Upper lobe of left lung (tissue), 6 donors: ENCODE results near the gene PTPRK. TPM values are rescaled to one million over a fixed set of nuclear protein-coding genes. Genes with fewer than 3 reads are reported as not detected.

Experiments
- ATAC-seq, 2 donors: fragments of 200-7000 bp; cut with Tn5 transposase; one replicate each; pipeline ENCODE4 v1.9.1; 2022; ENCODE audit warnings: mild to moderate bottlenecking in 2 of 2, moderate library complexity in 2 of 2; ENCODE audit not compliant: low FRiP score in 2 of 2
- DNase-seq, 2 donors: peaks; one replicate each; pipeline ENCODE4 v3.0.0-alpha.2; 2019 to 2020
- H3K27ac ChIP-seq, 4 donors: fragments of 200-600 bp; sonication (generic); one replicate each; pipeline ENCODE4 v1.5.1; 2016 to 2019
- H3K27me3 ChIP-seq, 4 donors: fragments of 200-600 bp; sonication (generic); one replicate each; pipeline ENCODE4 v1.5.1; 2017 to 2019
- H3K36me3 ChIP-seq, 4 donors: fragments of 200-600 bp; sonication (generic); one replicate each; pipeline ENCODE4 v1.5.1; 2016 to 2019
- H3K4me1 ChIP-seq, 4 donors: fragments of 200-600 bp; sonication (generic); one replicate each; pipeline ENCODE4 v1.5.1; 2018 to 2019
- H3K4me3 ChIP-seq, 4 donors: fragments of 200-600 bp; sonication (generic); one replicate each; pipeline ENCODE4 v1.5.1; 2017 to 2019; ENCODE audit warnings: mild to moderate bottlenecking in 2 of 4, moderate library complexity in 1 of 4
- H3K9me3 ChIP-seq, 4 donors: fragments of 200-600 bp; sonication (generic); one replicate each; pipeline ENCODE4 v1.5.1; 2018 to 2019
- CTCF ChIP-seq, 6 experiments: fragments of 450-650 bp in 4 of 6; fragments of 200-600 bp in 2 of 6; sonication (generic) in 2 of 6; IDR thresholded peaks; one replicate each; pipeline ENCODE4 v1.5.1; 2016 to 2019; ENCODE audit warnings: antibody characterized with exemption in 6 of 6
- EP300 ChIP-seq, 4 donors: sonication (generic); formaldehyde crosslinking; IDR thresholded peaks; one replicate each; pipeline ENCODE4 v1.5.1; 2017; ENCODE audit warnings: antibody characterized with exemption in 4 of 4, control low read depth in 2 of 4
- POLR2A ChIP-seq, 4 donors: fragments of 450-650 bp; IDR thresholded peaks; one replicate each; pipeline ENCODE4 v1.5.1; 2016 to 2017; ENCODE audit warnings: antibody characterized with exemption in 4 of 4, mild to moderate bottlenecking in 2 of 4
- POLR2AphosphoS5 ChIP-seq, 2 donors: sonication (generic); formaldehyde crosslinking; IDR thresholded peaks; one replicate each; pipeline ENCODE4 v1.5.1; 2017; ENCODE audit warnings: antibody characterized with exemption in 2 of 2
- WGBS, 2 donors: methylation state at CpG; one replicate each; pipeline ENCODE4 v1.1.5; 2017 to 2018; 5-methylcytosine and 5-hydroxymethylcytosine counted together
- total RNA-seq, 6 donors: library from RNA; depleted of rRNA in 4 of 6; stranded (reverse); fragments of >200 nt in 4 of 6; gene quantifications; one replicate each; pipeline versions ENCODE4 v1.1.0 to v1.2.1, GENCODE V29; 2016 to 2021
- donor health status: DM: no; HTN: no; CAD: no; lungs with moderate emphysema.
- donor health status: DM: no; HTN: yes; CAD: no; lungs with severe emphysema.

PTPRK gene
- total RNA-seq, 6 donors from 2014 or later = 42.7 to 97.4 (median 65.2) TPM

DNA sequence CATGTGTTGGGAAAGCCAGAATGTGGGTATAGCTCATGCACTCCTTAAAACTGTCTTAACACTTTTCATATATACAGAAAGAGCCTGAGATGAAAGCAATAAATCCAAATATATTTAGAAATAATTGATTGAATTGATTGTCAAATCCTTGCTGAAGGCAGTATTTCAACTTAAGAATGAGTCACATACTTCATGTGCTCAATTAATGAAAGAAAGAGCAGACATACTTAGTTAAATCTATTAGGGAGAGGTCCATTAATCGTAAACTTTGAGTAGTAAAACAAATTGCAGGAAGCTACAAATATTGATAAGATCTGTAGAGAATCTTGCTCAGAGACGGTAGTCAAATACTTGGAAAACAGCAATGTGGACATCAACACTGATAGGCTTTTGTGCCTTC is 358.0 kb downstream of the PTPRK start:
- WGBS, 2 donors = 67 to 75% methylated on average over 2 of the region's 2 CpGs
- no peaks in the 10 kb centered on the region for H3K36me3 ChIP-seq
- TF ChIP-seq EP300 (IDR thresholded peaks at IDR 0.05) (no peak), CTCF (IDR thresholded peaks at IDR 0.05) (no peak), POLR2A (IDR thresholded peaks at IDR 0.05) (no peak), POLR2AphosphoS5 (IDR thresholded peaks at IDR 0.05) (no peak)
- DNase-seq = no peak
- H3K4me1 ChIP-seq = no peaks in the 10 kb centered on the region
- no peaks in the 10 kb centered on the region for H3K9me3 ChIP-seq
- H3K4me3 ChIP-seq = no peak overlapping the region
- H3K27ac ChIP-seq = no peak overlapping the region
- no peak for ATAC-seq
- no peaks in the 10 kb centered on the region for H3K27me3 ChIP-seq

- no peak for TF ChIP-seq POLR2A (IDR thresholded peaks at IDR 0.05)
- no peak for TF ChIP-seq POLR2AphosphoS5 (IDR thresholded peaks at IDR 0.05)
- no peak for TF ChIP-seq EP300 (IDR thresholded peaks at IDR 0.05)
- TF ChIP-seq CTCF (IDR thresholded peaks at IDR 0.05) = no peak
- Histone ChIP-seq H3K27me3 (no peaks in the 10 kb centered on the region), H3K4me1 (no peaks in the 10 kb centered on the region), H3K36me3 (no peaks in the 10 kb centered on the region), H3K27ac (no peak overlapping the region), H3K4me3 (no peak overlapping the region), H3K9me3 (no peaks in the 10 kb centered on the region)
- DNase-seq (no peak), ATAC-seq (no peak)
- 68 to 72% methylated on average over 1 of the region's 1 CpG for WGBS, 2 donors
These were observed 358.6 kb downstream of the PTPRK start for GRCh38 chr6:128161839-128162238.

- Histone ChIP-seq H3K9me3 (no peaks in the 10 kb centered on the region), H3K4me3 (no peak overlapping the region), H3K27me3 (no peaks in the 10 kb centered on the region), H3K4me1 (no peaks in the 10 kb centered on the region), H3K27ac (no peak overlapping the region), H3K36me3 (no peaks in the 10 kb centered on the region)
- ATAC-seq (no peak), DNase-seq (no peak)
- TF ChIP-seq CTCF (IDR thresholded peaks at IDR 0.05) (no peak), POLR2A (IDR thresholded peaks at IDR 0.05) (no peak), POLR2AphosphoS5 (IDR thresholded peaks at IDR 0.05) (no peak), EP300 (IDR thresholded peaks at IDR 0.05) (no peak)
- WGBS, 2 donors = 62 to 86% methylated on average over 1 of the region's 1 CpG
These were observed 359.1 kb downstream of the PTPRK start for GRCh38 chr6:128161263-128161662.

DNA sequence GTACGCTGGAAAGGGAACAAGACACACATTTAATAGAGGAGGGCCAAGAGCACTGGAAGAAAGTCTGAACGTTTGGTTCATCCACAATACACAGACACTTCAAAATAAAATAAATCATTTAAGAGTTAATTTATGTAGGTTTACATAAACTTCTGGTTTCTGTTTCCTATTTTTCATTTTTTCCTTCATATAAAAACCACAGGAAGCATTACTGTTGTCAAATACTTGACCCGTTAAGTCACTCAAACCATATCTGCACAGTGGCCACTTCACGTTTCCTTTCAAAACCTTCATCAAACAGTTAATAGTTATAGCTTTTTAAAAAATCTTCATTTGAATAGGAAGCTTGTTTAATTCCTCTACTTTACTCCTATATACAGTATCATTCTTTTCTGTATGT is 361.9 kb downstream of the PTPRK start:
- Histone ChIP-seq H3K9me3 (no peaks in the 10 kb centered on the region), H3K4me1 (no peaks in the 10 kb centered on the region), H3K27me3 (no peaks in the 10 kb centered on the region), H3K4me3 (no peak overlapping the region), H3K36me3 (no peaks in the 10 kb centered on the region), H3K27ac (no peak overlapping the region)
- ATAC-seq = no peak
- TF ChIP-seq POLR2AphosphoS5 (IDR thresholded peaks at IDR 0.05) (no peak), CTCF (IDR thresholded peaks at IDR 0.05) (no peak), EP300 (IDR thresholded peaks at IDR 0.05) (no peak), POLR2A (IDR thresholded peaks at IDR 0.05) (no peak)
- no peak for DNase-seq
- WGBS, 2 donors = 42 to 47% methylated on average over 4 of the region's 4 CpGs

GRCh38 chr6:128156321-128157111 is 363.9 kb downstream of the PTPRK start:
- Histone ChIP-seq H3K27ac (no peak overlapping the region), H3K4me3 (no peak overlapping the region), H3K27me3 (no peaks in the 10 kb centered on the region), H3K36me3 (no peaks in the 10 kb centered on the region), H3K4me1 (no peaks in the 10 kb centered on the region), H3K9me3 (no peaks in the 10 kb centered on the region)
- DNase-seq (no peak), ATAC-seq (no peak)
- 94 to 95% methylated on average over 4 of the region's 4 CpGs for WGBS, 2 donors
- no peak for TF ChIP-seq EP300 (IDR thresholded peaks at IDR 0.05)
- no peak for TF ChIP-seq CTCF (IDR thresholded peaks at IDR 0.05)
- no peak for TF ChIP-seq POLR2A (IDR thresholded peaks at IDR 0.05)
